ENCODE data around the gene FAM171A2. TPM values are rescaled to one million over a fixed set of nuclear protein-coding genes. Genes with fewer than 3 reads are reported as not detected.

The FAM171A2 gene
- total and polyA plus RNA-seq, 10 of the 15 experiments (the other 5 are each of a cell fraction or from before 2014, with no cell fraction given), result 0.08 to 1.7 (median 0.27) TPM; not detected in 2

- no peak for TF ChIP-seq E2F8 (IDR thresholded peaks at IDR 0.05; ENCODE audit: low read depth, partially characterized antibody)
- TF ChIP-seq HCFC1 (IDR thresholded peaks at IDR 0.05; ENCODE audit: low read length), result no peak
- no peak for TF ChIP-seq IRF4 (IDR thresholded peaks at IDR 0.05; ENCODE audit: low read depth, low read length)
- TF ChIP-seq RAD21 (IDR thresholded peaks at IDR 0.05; ENCODE audit: insufficient read depth, low read depth, low read length), result no peak
- no peak for TF ChIP-seq MAX (IDR thresholded peaks at IDR 0.05; ENCODE audit: low read depth, low read length)
- no peak for TF ChIP-seq NKRF (conservative IDR thresholded peaks at IDR 0.05)
- TF ChIP-seq SIN3A (IDR thresholded peaks at IDR 0.05; ENCODE audit: low read depth, low read length), result no peak
- no peak for TF ChIP-seq ZNF274 (IDR thresholded peaks at IDR 0.05; ENCODE audit: insufficient read depth, insufficient read length)
- no peak for TF ChIP-seq SMAD5 (IDR thresholded peaks at IDR 0.05; ENCODE audit: low read depth)
- TF ChIP-seq KAT2A (conservative IDR thresholded peaks at IDR 0.05; ENCODE audit: control insufficient read depth, low read depth, low read length), result no peak
- TF ChIP-seq ZBTB33 (IDR thresholded peaks at IDR 0.05), result no peak
- no peak for TF ChIP-seq CHD1 (IDR thresholded peaks at IDR 0.05; ENCODE audit: low read depth, low read length)
Observed at GRCh38 chr17:44304651-44305050, 59.0 kb downstream of the FAM171A2 start (continued).

Small RNA genes within 50 kb of the gene (small RNA-seq; reads per million reads assigned to genes)
- not detected for gene RF00012
- not detected for gene RN7SL258P
- not detected for gene RNU6-453P

Other genes starting within 250 kb of the FAM171A2 start
Only the 7 nearest of the 13 such genes appear.
- gene UBTF, start 144.2 kb downstream of the FAM171A2 start, total RNA-seq (2014; rRNA removed), result 91.9 and 92.2 TPM in 2 replicates
- 71.8 and 80.6 TPM in 2 replicates for gene UBTF, start 144.2 kb downstream of the FAM171A2 start, total RNA-seq (2014; rRNA removed; fragmentation: Illumina TruSeq; extraction: Trizol)
- gene UBTF, start 144.2 kb downstream of the FAM171A2 start, total RNA-seq (2021), result 118 and 124 TPM in 2 replicates
- 28.5 and 32.9 TPM in 2 replicates for gene UBTF, start 144.2 kb downstream of the FAM171A2 start, polyA plus RNA-seq (2011; rRNA removed)
- 78.4 and 110 TPM in 2 replicates for gene UBTF, start 144.2 kb downstream of the FAM171A2 start, polyA plus RNA-seq (2014; fragmentation: Illumina TruSeq; extraction: Trizol)
- 1 to 10 TPM; 2.2 to 4.3 TPM for gene UBTF, start 144.2 kb downstream of the FAM171A2 start, polyA plus RNA-seq (2014; fragmentation: Nextera tagmentation; extraction: Ambion mirVana)
- 79.5 and 89.3 TPM in 2 replicates for gene UBTF, start 144.2 kb downstream of the FAM171A2 start, polyA plus RNA-seq (2014; rRNA removed)
- 10 to 100 TPM; 77.0 to 79.8 TPM for gene UBTF, start 144.2 kb downstream of the FAM171A2 start, polyA plus RNA-seq (2016; fragmentation: Nextera tagmentation; extraction: Ambion mirVana)
- gene SLC4A1, start 95.7 kb downstream of the FAM171A2 start, total RNA-seq (2014; rRNA removed), result not detected in 2 replicates
- not detected in 2 replicates for gene SLC4A1, start 95.7 kb downstream of the FAM171A2 start, total RNA-seq (2014; rRNA removed; fragmentation: Illumina TruSeq; extraction: Trizol)
- gene SLC4A1, start 95.7 kb downstream of the FAM171A2 start, total RNA-seq (2021), result not detected in 2 replicates
- gene SLC4A1, start 95.7 kb downstream of the FAM171A2 start, polyA plus RNA-seq (2011; rRNA removed), result not detected in 2 replicates
- not detected in 2 replicates for gene SLC4A1, start 95.7 kb downstream of the FAM171A2 start, polyA plus RNA-seq (2014; fragmentation: Illumina TruSeq; extraction: Trizol)
- gene SLC4A1, start 95.7 kb downstream of the FAM171A2 start, polyA plus RNA-seq (2014; fragmentation: Nextera tagmentation; extraction: Ambion mirVana), result not detected
- 0.03 and 0.04 TPM in 2 replicates for gene SLC4A1, start 95.7 kb downstream of the FAM171A2 start, polyA plus RNA-seq (2014; rRNA removed)
- not detected for gene SLC4A1, start 95.7 kb downstream of the FAM171A2 start, polyA plus RNA-seq (2016; fragmentation: Nextera tagmentation; extraction: Ambion mirVana)
- gene RUNDC3A, start 55.3 kb downstream of the FAM171A2 start, total RNA-seq (2014; rRNA removed), result not detected in 2 replicates
- gene RUNDC3A, start 55.3 kb downstream of the FAM171A2 start, total RNA-seq (2014; rRNA removed; fragmentation: Illumina TruSeq; extraction: Trizol), result not detected in 2 replicates
- not detected in 2 replicates for gene RUNDC3A, start 55.3 kb downstream of the FAM171A2 start, total RNA-seq (2021)
- 0.07 TPM in 1 of 2 replicates, not detected in the other for gene RUNDC3A, start 55.3 kb downstream of the FAM171A2 start, polyA plus RNA-seq (2011; rRNA removed)
- not detected in 2 replicates for gene RUNDC3A, start 55.3 kb downstream of the FAM171A2 start, polyA plus RNA-seq (2014; fragmentation: Illumina TruSeq; extraction: Trizol)
- gene RUNDC3A, start 55.3 kb downstream of the FAM171A2 start, polyA plus RNA-seq (2014; fragmentation: Nextera tagmentation; extraction: Ambion mirVana), result not detected
- 0.36 TPM in 1 of 2 replicates, not detected in the other for gene RUNDC3A, start 55.3 kb downstream of the FAM171A2 start, polyA plus RNA-seq (2014; rRNA removed)
- gene RUNDC3A, start 55.3 kb downstream of the FAM171A2 start, polyA plus RNA-seq (2016; fragmentation: Nextera tagmentation; extraction: Ambion mirVana), result under 1 TPM in 1 of 2 experiments, not detected in 1; 0.17 TPM
- 175 and 192 TPM in 2 replicates for gene SLC25A39, start 39.0 kb downstream of the FAM171A2 start, total RNA-seq (2014; rRNA removed)
- 85.8 and 95.1 TPM in 2 replicates for gene SLC25A39, start 39.0 kb downstream of the FAM171A2 start, total RNA-seq (2014; rRNA removed; fragmentation: Illumina TruSeq; extraction: Trizol)
- 190 and 198 TPM in 2 replicates for gene SLC25A39, start 39.0 kb downstream of the FAM171A2 start, total RNA-seq (2021)
- gene SLC25A39, start 39.0 kb downstream of the FAM171A2 start, polyA plus RNA-seq (2011; rRNA removed), result 27.2 and 62.1 TPM in 2 replicates
- gene SLC25A39, start 39.0 kb downstream of the FAM171A2 start, polyA plus RNA-seq (2014; fragmentation: Illumina TruSeq; extraction: Trizol), result 21.0 and 108 TPM in 2 replicates
- 1 to 10 TPM; 3.5 to 7.5 TPM for gene SLC25A39, start 39.0 kb downstream of the FAM171A2 start, polyA plus RNA-seq (2014; fragmentation: Nextera tagmentation; extraction: Ambion mirVana)
- gene SLC25A39, start 39.0 kb downstream of the FAM171A2 start, polyA plus RNA-seq (2014; rRNA removed), result 227 and 273 TPM in 2 replicates
- gene SLC25A39, start 39.0 kb downstream of the FAM171A2 start, polyA plus RNA-seq (2016; fragmentation: Nextera tagmentation; extraction: Ambion mirVana), result 100 to 1,000 TPM; 242 to 270 TPM
- gene GRN, start 18.6 kb downstream of the FAM171A2 start, total RNA-seq (2014; rRNA removed), result 275 and 367 TPM in 2 replicates
- gene GRN, start 18.6 kb downstream of the FAM171A2 start, total RNA-seq (2014; rRNA removed; fragmentation: Illumina TruSeq; extraction: Trizol), result 64.5 and 85.4 TPM in 2 replicates
- 361 and 389 TPM in 2 replicates for gene GRN, start 18.6 kb downstream of the FAM171A2 start, total RNA-seq (2021)
- gene GRN, start 18.6 kb downstream of the FAM171A2 start, polyA plus RNA-seq (2011; rRNA removed), result 10.5 and 58.2 TPM in 2 replicates
- 30.9 and 120 TPM in 2 replicates for gene GRN, start 18.6 kb downstream of the FAM171A2 start, polyA plus RNA-seq (2014; fragmentation: Illumina TruSeq; extraction: Trizol)
- 10 to 100 TPM; 22.3 to 33.2 TPM for gene GRN, start 18.6 kb downstream of the FAM171A2 start, polyA plus RNA-seq (2014; fragmentation: Nextera tagmentation; extraction: Ambion mirVana)
- 158 and 192 TPM in 2 replicates for gene GRN, start 18.6 kb downstream of the FAM171A2 start, polyA plus RNA-seq (2014; rRNA removed)
- 100 to 1,000 TPM; 351 to 363 TPM for gene GRN, start 18.6 kb downstream of the FAM171A2 start, polyA plus RNA-seq (2016; fragmentation: Nextera tagmentation; extraction: Ambion mirVana)
- 0.05 and 0.06 TPM in 2 replicates for gene ITGA2B, start 25.8 kb upstream of the FAM171A2 start, total RNA-seq (2014; rRNA removed)
- gene ITGA2B, start 25.8 kb upstream of the FAM171A2 start, total RNA-seq (2014; rRNA removed; fragmentation: Illumina TruSeq; extraction: Trizol), result 0.04 TPM in 1 of 2 replicates, not detected in the other
- gene ITGA2B, start 25.8 kb upstream of the FAM171A2 start, total RNA-seq (2021), result 0.29 and 0.51 TPM in 2 replicates
- 0.15 TPM in 1 of 2 replicates, not detected in the other for gene ITGA2B, start 25.8 kb upstream of the FAM171A2 start, polyA plus RNA-seq (2011; rRNA removed)
- gene ITGA2B, start 25.8 kb upstream of the FAM171A2 start, polyA plus RNA-seq (2014; fragmentation: Illumina TruSeq; extraction: Trizol), result not detected in 2 replicates
- gene ITGA2B, start 25.8 kb upstream of the FAM171A2 start, polyA plus RNA-seq (2014; fragmentation: Nextera tagmentation; extraction: Ambion mirVana), result under 1 TPM; 0.34 to 0.46 TPM
- gene ITGA2B, start 25.8 kb upstream of the FAM171A2 start, polyA plus RNA-seq (2014; rRNA removed), result 0.12 and 0.39 TPM in 2 replicates
- under 1 TPM; 0.21 to 0.27 TPM for gene ITGA2B, start 25.8 kb upstream of the FAM171A2 start, polyA plus RNA-seq (2016; fragmentation: Nextera tagmentation; extraction: Ambion mirVana)
- gene GPATCH8, start 139.6 kb upstream of the FAM171A2 start, total RNA-seq (2014; rRNA removed), result 16.0 and 16.8 TPM in 2 replicates
- gene GPATCH8, start 139.6 kb upstream of the FAM171A2 start, total RNA-seq (2014; rRNA removed; fragmentation: Illumina TruSeq; extraction: Trizol), result 17.9 and 21.8 TPM in 2 replicates
- gene GPATCH8, start 139.6 kb upstream of the FAM171A2 start, total RNA-seq (2021), result 36.6 and 38.5 TPM in 2 replicates
- 13.9 and 20.8 TPM in 2 replicates for gene GPATCH8, start 139.6 kb upstream of the FAM171A2 start, polyA plus RNA-seq (2011; rRNA removed)
- gene GPATCH8, start 139.6 kb upstream of the FAM171A2 start, polyA plus RNA-seq (2014; fragmentation: Illumina TruSeq; extraction: Trizol), result 31.4 and 33.7 TPM in 2 replicates
- gene GPATCH8, start 139.6 kb upstream of the FAM171A2 start, polyA plus RNA-seq (2014; fragmentation: Nextera tagmentation; extraction: Ambion mirVana), result 10 to 100 TPM; 11.7 to 18.2 TPM
- gene GPATCH8, start 139.6 kb upstream of the FAM171A2 start, polyA plus RNA-seq (2014; rRNA removed), result 21.7 and 23.0 TPM in 2 replicates
- 10 to 100 TPM; 43.3 to 45.1 TPM for gene GPATCH8, start 139.6 kb upstream of the FAM171A2 start, polyA plus RNA-seq (2016; fragmentation: Nextera tagmentation; extraction: Ambion mirVana)